Cardiac atrium fibroblast (primary cell): Measurements from ENCODE around the gene ZNF860. TPM values are rescaled to one million over a fixed set of nuclear protein-coding genes. Genes with fewer than 3 reads are reported as not detected.

ENCODE experiments used
- total RNA-seq: library from RNA; depleted of rRNA; stranded (reverse); fragments of >200 nt; gene quantifications from 2 replicates; pipeline ENCODE4 v1.2.3, GENCODE V29; 2015

Gene ZNF860
- total RNA-seq: 0.32 and 0.36 TPM in 2 replicates

DNA sequence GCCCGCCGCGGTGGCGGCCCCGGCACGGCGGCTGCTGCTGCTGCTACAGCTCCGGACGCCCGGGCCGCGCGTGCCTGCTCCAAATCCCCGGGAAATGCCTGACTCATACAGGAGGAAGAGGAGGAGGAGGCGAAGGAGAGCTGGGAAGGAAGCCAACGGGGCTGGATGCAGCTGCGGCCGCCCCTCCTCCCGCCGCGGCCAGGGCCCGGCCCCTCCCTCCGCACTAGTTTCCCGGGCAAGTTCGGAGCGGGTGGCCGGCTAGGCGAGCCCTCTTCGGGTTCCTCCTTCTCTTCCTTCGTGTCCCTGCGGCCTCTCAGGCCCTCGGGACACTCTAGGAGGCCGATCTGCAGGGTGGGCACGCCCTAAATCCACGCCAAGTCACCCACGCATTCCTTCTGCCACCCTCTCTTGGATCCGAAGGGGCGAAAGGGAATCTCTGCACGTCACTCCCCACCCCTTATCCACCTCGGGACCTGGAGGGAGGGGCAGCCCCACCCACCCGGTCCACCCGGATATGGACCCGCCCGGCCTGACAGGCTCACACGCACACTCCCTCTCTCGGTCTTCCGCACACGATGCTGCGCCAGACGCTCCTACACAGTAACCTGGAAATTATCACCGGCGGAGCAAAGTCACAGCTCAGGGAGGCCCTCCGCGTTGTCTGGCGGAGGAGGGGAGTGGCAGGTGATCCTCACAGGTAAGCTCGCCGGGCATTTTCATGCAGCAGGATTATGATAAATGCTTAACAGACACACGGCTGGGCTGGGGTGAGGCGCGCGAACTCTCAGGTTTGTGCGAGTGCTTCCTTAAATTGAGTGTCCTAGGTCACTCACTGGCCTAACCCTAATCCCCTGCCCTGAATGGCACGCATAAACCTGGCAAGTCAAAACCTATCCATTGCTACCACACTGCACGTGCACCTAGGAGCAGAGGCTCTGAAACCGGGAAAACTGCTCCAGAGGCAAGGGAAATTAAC, at the start of gene ZNF860, which contains the start of gene OSBPL10:
Gene ZNF860 (plus strand): TSS at position 545 of the 976 bp plus-strand sequence. CDS start 7,330 bp downstream, outside the sequence.
Gene OSBPL10 (minus strand): TSS at position 57 of the 976 bp plus-strand sequence. CDS start 83 bp downstream, outside the sequence.

Other genes starting within 250 kb of the ZNF860 start
- gene OSBPL10, start 488 bp upstream of the ZNF860 start, total RNA-seq: 12.2 and 15.7 TPM in 2 replicates
- gene GPD1L, start 124.9 kb downstream of the ZNF860 start, total RNA-seq: 4.5 and 5.7 TPM in 2 replicates